Spleen (tissue), 11 donors: Measurements from ENCODE around the gene GARNL3. TPM values are rescaled to one million over a fixed set of nuclear protein-coding genes. Genes with fewer than 3 reads are reported as not detected.
A peak's percentile ranks its signal among the peaks of the same experiment; 100 is the strongest.

ENCODE experiments used
- DNase-seq: peaks from one replicate; pipeline ENCODE4 v3.0.0-alpha.2; 2020
- H3K27ac ChIP-seq, 8 donors: fragments of 200-600 bp; sonication (generic) in 7 of 8; 1 replicate in 4 of 8; 2 replicates in 4 of 8; pipeline versions ENCODE4 v1.5.0 to v1.8.0; 2016 to 2021; ENCODE audit warnings: inconsistent platforms in 4 of 8, mild to moderate bottlenecking in 4 of 8, moderate library complexity in 1 of 8
- H3K27me3 ChIP-seq, 7 donors: fragments of 200-600 bp; sonication (generic) in 6 of 7; replicated peaks in 1 of 7; 1 replicate in 4 of 7; 2 replicates in 3 of 7; pipeline versions ENCODE4 v1.5.0 to v1.8.0; 2016 to 2021; ENCODE audit warnings: inconsistent platforms in 3 of 7, mild to moderate bottlenecking in 1 of 7
- H3K36me3 ChIP-seq, 6 donors: fragments of 200-600 bp; sonication (generic) in 5 of 6; 1 replicate in 4 of 6; 2 replicates in 2 of 6; pipeline versions ENCODE4 v1.5.0 to v1.8.0; 2016 to 2021; ENCODE audit warnings: inconsistent platforms in 2 of 6
- H3K4me1 ChIP-seq, 6 donors: fragments of 200-600 bp; sonication (generic) in 5 of 6; 1 replicate in 3 of 6; 2 replicates in 3 of 6; pipeline versions ENCODE4 v1.5.0 to v1.8.0; 2016 to 2021; ENCODE audit warnings: inconsistent platforms in 3 of 6
- H3K4me3 ChIP-seq, 8 donors: fragments of 200-600 bp; sonication (generic) in 7 of 8; 1 replicate in 4 of 8; 2 replicates in 4 of 8; pipeline versions ENCODE4 v1.5.0 to v1.8.0; 2016 to 2021; ENCODE audit warnings: inconsistent platforms in 4 of 8, mild to moderate bottlenecking in 4 of 8, moderate library complexity in 2 of 8
- H3K9me3 ChIP-seq, 8 donors: fragments of 200-600 bp; sonication (generic) in 7 of 8; 1 replicate in 4 of 8; 2 replicates in 4 of 8; pipeline versions ENCODE4 v1.5.0 to v1.8.0; 2016 to 2021; ENCODE audit warnings: inconsistent platforms in 4 of 8
- CTCF ChIP-seq, 11 experiments: fragments of 200-600 bp in 7 of 11; fragments of 450-650 bp in 4 of 11; sonication (generic) in 4 of 11; IDR thresholded peaks in 8 of 11; conservative IDR thresholded peaks in 3 of 11; 1 replicate in 7 of 11; 2 replicates in 4 of 11; pipeline versions ENCODE4 v1.4.0 to v1.8.0; 2016 to 2021; ENCODE audit warnings: antibody characterized with exemption in 11 of 11, inconsistent platforms in 4 of 11, mild to moderate bottlenecking in 1 of 11
- POLR2A ChIP-seq, 3 donors: fragments of 450-650 bp; IDR thresholded peaks; one replicate each; pipeline ENCODE4 v1.5.1; 2017; ENCODE audit warnings: antibody characterized with exemption in 3 of 3, mild to moderate bottlenecking in 1 of 3
- POLR2AphosphoS5 ChIP-seq, 3 donors: sonication (generic); formaldehyde crosslinking; IDR thresholded peaks; one replicate each; pipeline ENCODE4 v1.5.1; 2017; ENCODE audit warnings: antibody characterized with exemption in 3 of 3
- WGBS, 5 donors: extraction: QIAGEN DNeasy Blood & Tissue Kit in 3 of 5; methylation state at CpG; one replicate each; pipeline versions ENCODE4 v1.1.5 to v1.1.7; 2013 to 2018; 5-methylcytosine and 5-hydroxymethylcytosine counted together
- intact Hi-C: fragments of 100-400 bp; cut with DNase I; formaldehyde crosslinking; loops from one replicate; pipeline ENCODE4 v1.15.0; 2023; ENCODE audit warnings: low total_unique reads
- polyA plus RNA-seq, 3 donors: library from polyadenylated mRNA; stranded (reverse); fragments of 200-250 nt; gene quantifications; one replicate each; pipeline ENCODE4 v1.2.1, GENCODE V29; 2013
- total RNA-seq, 7 donors: library from RNA; depleted of rRNA in 3 of 7; stranded (reverse); fragments of >200 nt in 3 of 7; fragmentation: NEBNext Ultra II Directional in 4 of 7; extraction: Animal tissue kit (Norgen Biotek cat#: 25700) in 4 of 7; gene quantifications; one replicate each; pipeline versions ENCODE4 v1.1.0 to v1.2.1, GENCODE V29; 2016 to 2021
- donor health status: healthy with polysubstance abuse.
- donor health status: DM: no; HTN: no; CAD: no; lungs with moderate emphysema.
- donor health status: DM: no; HTN: no; CAD: no.
- donor health status: Bipolar disorder and iron deficiency.
- donor health status: healthy.
- donor health status: DM: no; HTN: no; CAD: no.
- donor health status: DM: yes; HTN: yes; CAD: no.

The GARNL3 gene
- total and polyA plus RNA-seq, 10 donors = 2.1 to 14.7 (median 10.0) TPM

GRCh38 chr9:127390248-127390545 lies 125.6 kb downstream of the GARNL3 start:
- Histone ChIP-seq H3K4me3 (no peak overlapping the region), H3K4me1 (peaks cover 5 to 20% (median 12%) of the 10 kb centered on the region in 6 donors), H3K9me3 (no peaks in the 10 kb centered on the region), H3K36me3 (no peaks in the 10 kb centered on the region), H3K27ac (no peak overlapping the region), H3K27me3 (peaks cover 0 to 45% (median 0%) of the 10 kb centered on the region in 7 donors)
- TF ChIP-seq CTCF (IDR thresholded peaks at IDR 0.05 in 8 of 11, conservative IDR thresholded peaks at IDR 0.05 in 3 of 11) = no peak
- no peak for TF ChIP-seq POLR2AphosphoS5 (IDR thresholded peaks at IDR 0.05)
- no peak for TF ChIP-seq POLR2A (IDR thresholded peaks at IDR 0.05)
- intact Hi-C loops = loop anchor here (10.0 kb wide), 1 partner anchor 165 kb away; no protein-coding TSS in a partner anchor
- DNase-seq = no peak
- 39 to 53% (median 50%) methylated on average over 2 of the region's 2 CpGs for WGBS, 5 donors

GRCh38 chr9:127390563-127390962 lies 126.0 kb downstream of the GARNL3 start:
- Histone ChIP-seq H3K27me3 (peaks cover 0 to 42% (median 0%) of the 10 kb centered on the region in 7 donors), H3K4me1 (peaks cover 5 to 20% (median 12%) of the 10 kb centered on the region in 6 donors), H3K27ac (no peak overlapping the region), H3K36me3 (no peaks in the 10 kb centered on the region), H3K4me3 (no peak overlapping the region), H3K9me3 (no peaks in the 10 kb centered on the region)
- intact Hi-C loops = loop anchor here (10.0 kb wide), 1 partner anchor 166 kb away; no protein-coding TSS in a partner anchor
- peak; percentile 43 for DNase-seq
- TF ChIP-seq POLR2A (IDR thresholded peaks at IDR 0.05) (no peak), POLR2AphosphoS5 (IDR thresholded peaks at IDR 0.05) (no peak), CTCF (IDR thresholded peaks at IDR 0.05 in 8 of 11, conservative IDR thresholded peaks at IDR 0.05 in 3 of 11) (no peak)
- 62 to 69% (median 68%) methylated on average over 5 of the region's 5 CpGs for WGBS, 5 donors

- Histone ChIP-seq H3K9me3 (no peaks in the 10 kb centered on the region), H3K27me3 (peaks cover 0 to 42% (median 0%) of the 10 kb centered on the region in 7 donors), H3K4me3 (no peak overlapping the region), H3K27ac (no peak overlapping the region), H3K36me3 (no peaks in the 10 kb centered on the region), H3K4me1 (peaks cover 5 to 29% (median 18%) of the 10 kb centered on the region in 6 donors)
- DNase-seq = peak; percentile 45
- intact Hi-C loops = loop anchor here (10.0 kb wide), 1 partner anchor 167 kb away; no protein-coding TSS in a partner anchor
- 53 to 72% (median 67%) methylated on average over 5 of the region's 5 CpGs for WGBS, 5 donors
- TF ChIP-seq POLR2AphosphoS5 (IDR thresholded peaks at IDR 0.05) (no peak), CTCF (IDR thresholded peaks at IDR 0.05 in 8 of 11, conservative IDR thresholded peaks at IDR 0.05 in 3 of 11) (no peak), POLR2A (IDR thresholded peaks at IDR 0.05) (no peak)
Measured at GRCh38 chr9:127392166-127392565, 127.6 kb downstream of the GARNL3 start.

GRCh38 chr9:127392976-127393375 lies 128.4 kb downstream of the GARNL3 start:
- H3K27me3 ChIP-seq = peaks cover 0 to 50% (median 0%) of the 10 kb centered on the region in 7 donors
- WGBS, 5 donors = 91 to 96% (median 92%) methylated on average over 5 of the region's 5 CpGs
- no peaks in the 10 kb centered on the region for H3K9me3 ChIP-seq
- DNase-seq = no peak
- peaks cover 3 to 33% (median 23%) of the 10 kb centered on the region in 6 donors for H3K4me1 ChIP-seq
- TF ChIP-seq CTCF (IDR thresholded peaks at IDR 0.05 in 8 of 11, conservative IDR thresholded peaks at IDR 0.05 in 3 of 11) = no peak
- no peak for TF ChIP-seq POLR2AphosphoS5 (IDR thresholded peaks at IDR 0.05)
- no peak for TF ChIP-seq POLR2A (IDR thresholded peaks at IDR 0.05)
- H3K27ac ChIP-seq = no peak overlapping the region
- no peak overlapping the region for H3K4me3 ChIP-seq
- intact Hi-C loops = loop anchor here (10.0 kb wide), 1 partner anchor 168 kb away; no protein-coding TSS in a partner anchor
- H3K36me3 ChIP-seq = no peaks in the 10 kb centered on the region
